ENCODE measurements around the gene HACD1. TPM values are rescaled to one million over a fixed set of nuclear protein-coding genes. Genes with fewer than 3 reads are reported as not detected.

The HACD1 gene
- total RNA-seq, 1 donor from 2014 or later = 1.1 TPM

Other genes with a start within 250 kb of the HACD1 start
- gene ST8SIA6, start 162.8 kb downstream of the HACD1 start, total RNA-seq = not detected in 2 replicates
- 22.2 and 25.0 TPM in 2 replicates for gene STAM, start 26.8 kb upstream of the HACD1 start, total RNA-seq
- 0.02 and 0.05 TPM in 2 replicates for gene TMEM236, start 134.8 kb upstream of the HACD1 start, total RNA-seq
- not detected in 2 replicates for gene MRC1, start 192.0 kb upstream of the HACD1 start, total RNA-seq

Measured in activated CD4-positive, alpha-beta T cell treated with anti-CD3 and anti-CD28 coated beads, Interleukin-2, amount 10 ng/mL, durations not matched to agents 24 days and 14 days (primary cell).